NT2/D1 (cell line): ENCODE measurements around the gene PARD6B.

Experiments
- DNase-seq: peaks from one replicate; pipeline ENCODE4 v3.0.0-alpha.2; 2011; ENCODE audit warnings: low read depth, low spot score
- H3K27me3 ChIP-seq: 2 replicates; pipeline ENCODE4 v1.6.0; 2011; ENCODE audit warnings: mild to moderate bottlenecking; ENCODE audit not compliant: insufficient read length, insufficient read depth
- H3K36me3 ChIP-seq: 2 replicates; pipeline ENCODE4 v1.6.1; 2011; ENCODE audit warnings: mild to moderate bottlenecking, low read length, mixed read lengths; ENCODE audit not compliant: insufficient read depth, insufficient read length
- H3K4me1 ChIP-seq: 2 replicates; pipeline ENCODE4 v1.5.1; 2011; ENCODE audit not compliant: insufficient read depth, insufficient read length
- H3K4me3 ChIP-seq: 2 replicates; pipeline ENCODE4 v1.5.1; 2011; ENCODE audit warnings: low read depth; ENCODE audit not compliant: insufficient read length
- H3K9ac ChIP-seq: 2 replicates; pipeline ENCODE4 v1.6.0; 2011; ENCODE audit warnings: low read depth; ENCODE audit not compliant: insufficient read length
- H3K9me3 ChIP-seq: 2 replicates; pipeline ENCODE4 v1.5.1; 2011; ENCODE audit warnings: mild to moderate bottlenecking, low read length; ENCODE audit not compliant: insufficient read depth
- SUZ12 ChIP-seq: IDR thresholded peaks from 2 replicates; pipeline ENCODE4 v1.6.1; 2011; ENCODE audit not compliant: insufficient read length, insufficient read depth; ENCODE audit errors: extremely low read depth
- YY1 ChIP-seq: IDR thresholded peaks from 2 replicates; pipeline ENCODE4 v1.6.1; 2011; ENCODE audit not compliant: insufficient read length, insufficient read depth
- ZNF274 ChIP-seq: IDR thresholded peaks from 2 replicates; pipeline ENCODE4 v1.6.1; 2011; ENCODE audit warnings: mild to moderate bottlenecking, low read depth, low read length

The PARD6B gene

DNA sequence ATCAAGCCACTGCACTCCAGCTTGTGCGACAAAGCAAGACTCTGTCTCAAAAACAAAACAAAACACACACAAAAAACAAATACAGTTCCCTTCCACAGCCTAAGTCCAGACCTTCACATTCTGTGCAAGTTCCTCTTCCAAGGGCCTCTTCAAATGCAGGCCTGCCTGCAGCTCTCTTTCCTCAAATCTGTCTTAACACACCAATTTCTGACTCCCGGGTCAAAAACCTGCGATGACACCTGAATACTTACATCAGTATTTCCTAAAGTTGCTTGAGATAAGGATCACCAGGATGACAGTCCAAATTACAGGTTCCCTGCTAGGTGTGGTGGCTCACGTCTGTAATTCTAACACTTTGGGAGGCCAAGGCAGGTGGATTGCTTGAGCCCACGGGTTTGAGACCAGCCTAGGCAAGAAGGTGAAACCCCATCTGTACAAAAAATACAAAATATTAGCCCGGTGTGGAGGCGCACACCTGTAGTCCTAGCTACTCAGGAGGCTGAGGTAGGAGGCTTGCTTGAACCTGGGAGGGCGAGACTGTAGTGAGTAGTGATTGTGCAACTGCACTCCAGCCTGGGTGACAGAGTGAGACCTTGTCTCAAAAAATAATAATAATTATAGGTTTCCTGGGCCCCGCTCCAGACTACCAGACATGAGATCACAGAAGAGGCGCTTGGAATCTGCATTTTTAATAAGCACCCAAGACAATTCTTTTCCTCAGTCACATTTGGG, 8.8 kb upstream of the PARD6B start:
- no peak for DNase-seq
- TF ChIP-seq ZNF274 = no peak
- no peak for TF ChIP-seq YY1
- no peak for TF ChIP-seq SUZ12

DNA sequence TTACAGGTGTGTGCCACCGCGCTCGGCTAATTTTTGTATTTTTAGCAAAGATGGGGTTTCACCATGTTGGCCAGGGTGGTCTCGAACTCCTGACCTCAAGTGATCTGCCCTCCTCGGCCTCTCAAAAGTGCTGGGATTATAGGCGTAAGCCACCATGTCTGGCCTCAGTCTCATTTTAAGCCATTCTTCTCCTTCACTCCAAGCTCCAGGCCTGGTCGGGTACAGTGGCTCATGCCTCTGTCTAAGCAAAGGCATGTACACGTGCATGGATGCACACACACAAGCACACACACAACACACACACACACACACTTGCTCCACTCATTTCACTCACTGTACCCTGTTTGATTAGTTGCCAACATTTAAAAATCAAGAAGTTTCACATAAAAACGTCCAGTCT, 7.7 kb upstream of the PARD6B start:
- Histone ChIP-seq H3K36me3 (no peaks in the 10 kb centered on the region), H3K9ac (no peak overlapping the region), H3K9me3 (no peaks in the 10 kb centered on the region), H3K4me1 (peaks cover 6% of the 10 kb centered on the region), H3K27me3 (no peaks in the 10 kb centered on the region), H3K4me3 (no peak overlapping the region)
- DNase-seq = no peak
- TF ChIP-seq SUZ12 = no peak
- TF ChIP-seq ZNF274 = no peak
- no peak for TF ChIP-seq YY1

More for the DNA sequence above, 8.8 kb upstream of the PARD6B start:
- Histone ChIP-seq H3K36me3 (no peaks in the 10 kb centered on the region), H3K9me3 (no peaks in the 10 kb centered on the region), H3K4me3 (no peak overlapping the region), H3K4me1 (peaks cover 6% of the 10 kb centered on the region), H3K9ac (no peak overlapping the region), H3K27me3 (no peaks in the 10 kb centered on the region)

- Histone ChIP-seq H3K4me3 (no peak overlapping the region), H3K9ac (peak overlapping the region; percentile 46), H3K4me1 (peaks cover 6% of the 10 kb centered on the region), H3K27me3 (no peaks in the 10 kb centered on the region), H3K9me3 (no peaks in the 10 kb centered on the region), H3K36me3 (no peaks in the 10 kb centered on the region)
- TF ChIP-seq YY1 (no peak), ZNF274 (no peak), SUZ12 (no peak)
- DNase-seq = no peak
Observed at GRCh38 chr20:50724112-50724725, 7.2 kb upstream of the PARD6B start.

- H3K4me3 ChIP-seq = no peak overlapping the region
- H3K4me1 ChIP-seq = peaks cover 15% of the 10 kb centered on the region
- no peaks in the 10 kb centered on the region for H3K36me3 ChIP-seq
- no peaks in the 10 kb centered on the region for H3K9me3 ChIP-seq
- DNase-seq = no peak
- H3K27me3 ChIP-seq = no peaks in the 10 kb centered on the region
- peak overlapping the region; percentile 46 for H3K9ac ChIP-seq
- TF ChIP-seq ZNF274 (no peak), SUZ12 (no peak), YY1 (no peak)
Observed at GRCh38 chr20:50724851-50725723, 6.3 kb upstream of the PARD6B start.

GRCh38 chr20:50725724-50726005, 5.7 kb upstream of the PARD6B start:
- TF ChIP-seq ZNF274 (no peak), SUZ12 (no peak), YY1 (no peak)
- no peak for DNase-seq
- H3K36me3 ChIP-seq = no peaks in the 10 kb centered on the region
- H3K9ac ChIP-seq = no peak overlapping the region
- H3K4me1 ChIP-seq = peaks cover 15% of the 10 kb centered on the region
- no peak overlapping the region for H3K4me3 ChIP-seq
- H3K9me3 ChIP-seq = no peaks in the 10 kb centered on the region
- H3K27me3 ChIP-seq = no peaks in the 10 kb centered on the region

- H3K9ac ChIP-seq = no peak overlapping the region
- no peak for DNase-seq
- no peaks in the 10 kb centered on the region for H3K36me3 ChIP-seq
- H3K4me3 ChIP-seq = no peak overlapping the region
- H3K9me3 ChIP-seq = no peaks in the 10 kb centered on the region
- H3K27me3 ChIP-seq = no peaks in the 10 kb centered on the region
- no peak for TF ChIP-seq YY1
- TF ChIP-seq SUZ12 = no peak
- TF ChIP-seq ZNF274 = no peak
- H3K4me1 ChIP-seq = peaks cover 15% of the 10 kb centered on the region
Observed at GRCh38 chr20:50726955-50727791, 4.2 kb upstream of the PARD6B start.
